Keratinocyte (primary cell): ENCODE data around the gene HORMAD2. TPM values are rescaled to one million over a fixed set of nuclear protein-coding genes. Genes with fewer than 3 reads are reported as not detected.
"Not testable (repeated sequence)": the region's sequence is repeated elsewhere in the genome, so short reads cannot be mapped to it uniquely, and the experiment has no call there.

ENCODE experiments used
- DNase-seq: peaks from one replicate; pipeline ENCODE4 v3.0.0-alpha.2; 2011; ENCODE audit warnings: low read depth, missing footprints, low spot score
- FAIRE-seq: peaks from 2 replicates; lab custom pipeline; 2011; peaks lifted over from hg19 to GRCh38; lab: Jason Lieb, UNC
- H2AFZ ChIP-seq: 2 replicates; pipeline ENCODE4 v1.6.0; 2012; ENCODE audit warnings: low read length, control low read depth, inconsistent platforms; ENCODE audit not compliant: control insufficient read depth
- H3K27ac ChIP-seq: 2 replicates; pipeline ENCODE4 v1.5.1; 2011; ENCODE audit warnings: low read length; ENCODE audit not compliant: control insufficient read depth, insufficient read depth
- H3K27me3 ChIP-seq: 3 replicates; pipeline ENCODE4 v1.6.0; 2011; ENCODE audit warnings: low read length; ENCODE audit not compliant: control insufficient read depth, insufficient read depth; ENCODE audit errors: extremely low read depth
- H3K36me3 ChIP-seq, 2 experiments: 2 replicates in 1 of 2; 3 replicates in 1 of 2; pipeline ENCODE4 v1.5.1; 2011; ENCODE audit warnings: low read length in 2 of 2, mild to moderate bottlenecking in 1 of 2; ENCODE audit not compliant: control insufficient read depth in 2 of 2, insufficient read depth in 2 of 2; ENCODE audit errors: extremely low read depth in 1 of 2
- H3K4me1 ChIP-seq: 3 replicates; pipeline ENCODE4 v1.5.1; 2011; ENCODE audit warnings: low read length; ENCODE audit not compliant: control insufficient read depth, insufficient read depth; ENCODE audit errors: extremely low read depth
- H3K4me2 ChIP-seq: 3 replicates; pipeline ENCODE4 v1.6.0; 2011; ENCODE audit warnings: low read depth, low read length; ENCODE audit not compliant: control insufficient read depth, insufficient read depth; ENCODE audit errors: extremely low read depth
- H3K4me3 ChIP-seq, 3 experiments: fragments of 200-600 bp in 1 of 3; sonication (generic) in 1 of 3; 2 replicates in 2 of 3; 3 replicates in 1 of 3; pipeline ENCODE4 v1.5.1; 2011 to 2016; ENCODE audit warnings: low read length in 3 of 3, mild to moderate bottlenecking in 3 of 3, control low read depth in 2 of 3, inconsistent platforms in 1 of 3, low read depth in 1 of 3, mixed read lengths in 1 of 3, mixed run types in 1 of 3, moderate library complexity in 1 of 3; ENCODE audit not compliant: control insufficient read depth in 2 of 3, insufficient read depth in 2 of 3; ENCODE audit errors: extremely low read depth in 1 of 3
- H3K79me2 ChIP-seq: 2 replicates; pipeline ENCODE4 v1.6.0; 2012; ENCODE audit warnings: low read length; ENCODE audit not compliant: control insufficient read depth, insufficient read depth
- H3K9ac ChIP-seq: 3 replicates; pipeline ENCODE4 v1.6.0; 2011; ENCODE audit warnings: low read length; ENCODE audit not compliant: control insufficient read depth, insufficient read depth; ENCODE audit errors: extremely low read depth
- H3K9me1 ChIP-seq: 3 replicates; pipeline ENCODE4 v1.6.0; 2011; ENCODE audit warnings: low read length; ENCODE audit not compliant: control insufficient read depth, insufficient read depth; ENCODE audit errors: extremely low read depth
- H3K9me3 ChIP-seq: 2 replicates; pipeline ENCODE4 v1.5.1; 2012; ENCODE audit warnings: low read depth, low read length; ENCODE audit not compliant: control insufficient read depth
- H4K20me1 ChIP-seq: 3 replicates; pipeline ENCODE4 v1.6.0; 2011; ENCODE audit warnings: low read length; ENCODE audit not compliant: control insufficient read depth, insufficient read depth; ENCODE audit errors: extremely low read depth
- CTCF ChIP-seq, 3 experiments: IDR thresholded peaks in 1 of 3; conservative IDR thresholded peaks in 1 of 3; optimal IDR thresholded peaks in 1 of 3; 2 replicates in 2 of 3; 3 replicates in 1 of 3; pipeline versions ENCODE3 to v1.5.1; 2011; ENCODE audit warnings: low read length in 3 of 3, mild to moderate bottlenecking in 3 of 3, moderate library complexity in 2 of 3, control low read depth in 1 of 3, inconsistent platforms in 1 of 3; ENCODE audit not compliant: insufficient read depth in 2 of 3; ENCODE audit errors: extremely low read depth in 1 of 3
- EZH2 ChIP-seq: IDR thresholded peaks from one replicate; pipeline ENCODE4 v1.6.1; 2012; ENCODE audit warnings: inconsistent platforms, mild to moderate bottlenecking, low read length, moderate library complexity
- dilution Hi-C: fragments of 300-500 bp; cut with MboI; formaldehyde crosslinking; loops from one replicate; pipeline ENCODE4 v1.7.0; 2020; ENCODE audit warnings: low sequenced_read_pairs; ENCODE audit not compliant: extremely low pct_ligation_motif_present
- polyA plus RNA-seq, 5 experiments: library from polyadenylated mRNA; depleted of rRNA in 3 of 5; stranded (reverse) in 3 of 5; stranded (forward) in 1 of 5; unstranded in 1 of 5; fragments of >200 nt; gene quantifications; 1 replicate in 1 of 5; 2 replicates in 3 of 5; 3 replicates in 1 of 5; pipeline versions ENCODE4 v1.2.1 to v1.2.3, GENCODE V29; 2011 to 2012; ENCODE audit warnings: missing spikeins in 2 of 5, low read depth in 1 of 5, low replicate concordance in 1 of 5

The HORMAD2 gene
- polyA plus RNA-seq, 1 donor (not counting 4 experiments of a cell fraction or from before 2014, with no cell fraction given) = not detected

- dilution Hi-C loops = no loop called here
- H3K4me1 ChIP-seq = peaks cover 4% of the 10 kb centered on the region
These were observed 541 bp downstream of the HORMAD2 start for GRCh38 chr22:30080805-30081204.

GRCh38 chr22:30086496-30086895 lies 6.2 kb downstream of the HORMAD2 start:
- Histone ChIP-seq H3K36me3 (no peaks in the 10 kb centered on the region), H3K4me2 (no peak overlapping the region), H3K79me2 (no peaks in the 10 kb centered on the region), H3K27ac (no peak overlapping the region), H3K9me3 (no peaks in the 10 kb centered on the region), H3K4me1 (peaks cover 4% of the 10 kb centered on the region), H4K20me1 (no peaks in the 10 kb centered on the region), H3K9ac (no peak overlapping the region), H3K27me3 (no peaks in the 10 kb centered on the region), H3K9me1 (no peaks in the 10 kb centered on the region), H3K4me3 (no peak overlapping the region), H2AFZ (no peak overlapping the region)
- TF ChIP-seq CTCF (optimal IDR thresholded peaks at IDR 0.05 in 1 of 3, IDR thresholded peaks at IDR 0.05 in 1 of 3, conservative IDR thresholded peaks at IDR 0.05 in 1 of 3; ENCODE audit: extremely low read depth in 1 of 3, insufficient read depth in 2 of 3, low read length in 3 of 3) = no peak
- TF ChIP-seq EZH2 = no peak
- dilution Hi-C loops = no loop called here
- FAIRE-seq = no peak
- no peak for DNase-seq

More at GRCh38 chr22:30080805-30081204, 541 bp downstream of the HORMAD2 start:
- H3K4me2 ChIP-seq = no peak overlapping the region
- FAIRE-seq (no peak), DNase-seq (no peak)
- H3K4me3 ChIP-seq = no peak overlapping the region
- no peaks in the 10 kb centered on the region for H3K36me3 ChIP-seq
- TF ChIP-seq EZH2 (no peak), CTCF (optimal IDR thresholded peaks at IDR 0.05 in 1 of 3, IDR thresholded peaks at IDR 0.05 in 1 of 3, conservative IDR thresholded peaks at IDR 0.05 in 1 of 3; ENCODE audit: extremely low read depth in 1 of 3, insufficient read depth in 2 of 3, low read length in 3 of 3) (no peak)
- no peaks in the 10 kb centered on the region for H4K20me1 ChIP-seq
- no peak overlapping the region for H3K27ac ChIP-seq
- H3K9me3 ChIP-seq = no peaks in the 10 kb centered on the region
- H3K9ac ChIP-seq = no peak overlapping the region
- H2AFZ ChIP-seq = no peak overlapping the region
- no peaks in the 10 kb centered on the region for H3K79me2 ChIP-seq
- H3K27me3 ChIP-seq = peaks cover 3% of the 10 kb centered on the region
- no peaks in the 10 kb centered on the region for H3K9me1 ChIP-seq

- H3K9me3 ChIP-seq, H3K27me3 ChIP-seq, H3K4me2 ChIP-seq, H2AFZ ChIP-seq, H3K4me3 ChIP-seq, H3K9ac ChIP-seq, dilution Hi-C loops, H3K79me2 ChIP-seq, H3K27ac ChIP-seq, H3K36me3 ChIP-seq, H3K4me1 ChIP-seq, H3K9me1 ChIP-seq, H4K20me1 ChIP-seq: not testable (repeated sequence)
- FAIRE-seq (peak; percentile 44), DNase-seq (peak; percentile 42)
These were observed 6.8 kb downstream of the HORMAD2 start for GRCh38 chr22:30087037-30087436.
